ENCODE measurements around the gene SUN1. TPM values are rescaled to one million over a fixed set of nuclear protein-coding genes. Genes with fewer than 3 reads are reported as not detected.

SUN1 gene
- total RNA-seq, 4 donors from 2014 or later, result 243 to 263 (median 244) TPM

DNA sequence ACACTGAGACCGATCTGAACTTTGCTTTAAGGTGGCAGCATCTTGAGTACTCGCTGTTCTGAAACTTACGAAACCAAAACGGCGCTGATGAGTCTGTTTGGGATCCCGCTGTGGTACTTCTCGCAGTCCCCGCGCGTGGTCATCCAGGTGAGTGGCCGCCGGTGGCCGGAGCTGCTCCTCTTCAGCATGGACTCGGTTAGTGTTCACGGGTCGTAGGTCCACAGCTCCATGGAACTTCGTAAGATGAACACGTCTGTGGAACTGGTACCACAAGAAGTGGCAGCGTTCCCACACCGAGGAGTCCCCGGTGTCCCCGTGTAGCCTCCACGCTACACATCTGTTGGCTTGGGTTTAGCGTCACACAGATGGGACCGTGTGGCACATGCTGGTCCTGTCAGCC is 33.6 kb downstream of the SUN1 start:
- Histone ChIP-seq H3K4me1 (peaks cover 0 to 13% (median 3%) of the 10 kb centered on the region in 4 donors), H3K27ac (peak overlapping the region; percentile 51 to 83 (median 64)), H3K27me3 (no peaks in the 10 kb centered on the region), H3K36me3 (peaks cover 0 to 97% (median 17%) of the 10 kb centered on the region in 3 donors), H3K4me3 (no peak overlapping the region), H3K9me3 (no peaks in the 10 kb centered on the region)
- 92 to 96% methylated on average over 20 to 25 of the region's 25 CpGs for WGBS, 2 donors
- TF ChIP-seq POLR2A (IDR thresholded peaks at IDR 0.05) (no peak), EP300 (IDR thresholded peaks at IDR 0.05) (no peak)
- TF ChIP-seq, protein P1, sequence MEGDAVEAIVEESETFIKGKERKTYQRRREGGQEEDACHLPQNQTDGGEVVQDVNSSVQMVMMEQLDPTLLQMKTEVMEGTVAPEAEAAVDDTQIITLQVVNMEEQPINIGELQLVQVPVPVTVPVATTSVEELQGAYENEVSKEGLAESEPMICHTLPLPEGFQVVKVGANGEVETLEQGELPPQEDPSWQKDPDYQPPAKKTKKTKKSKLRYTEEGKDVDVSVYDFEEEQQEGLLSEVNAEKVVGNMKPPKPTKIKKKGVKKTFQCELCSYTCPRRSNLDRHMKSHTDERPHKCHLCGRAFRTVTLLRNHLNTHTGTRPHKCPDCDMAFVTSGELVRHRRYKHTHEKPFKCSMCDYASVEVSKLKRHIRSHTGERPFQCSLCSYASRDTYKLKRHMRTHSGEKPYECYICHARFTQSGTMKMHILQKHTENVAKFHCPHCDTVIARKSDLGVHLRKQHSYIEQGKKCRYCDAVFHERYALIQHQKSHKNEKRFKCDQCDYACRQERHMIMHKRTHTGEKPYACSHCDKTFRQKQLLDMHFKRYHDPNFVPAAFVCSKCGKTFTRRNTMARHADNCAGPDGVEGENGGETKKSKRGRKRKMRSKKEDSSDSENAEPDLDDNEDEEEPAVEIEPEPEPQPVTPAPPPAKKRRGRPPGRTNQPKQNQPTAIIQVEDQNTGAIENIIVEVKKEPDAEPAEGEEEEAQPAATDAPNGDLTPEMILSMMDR (IDR thresholded peaks at IDR 0.05), result no peak
- no peak for DNase-seq (ENCODE audit: low spot score in 2 of 2)

DNA sequence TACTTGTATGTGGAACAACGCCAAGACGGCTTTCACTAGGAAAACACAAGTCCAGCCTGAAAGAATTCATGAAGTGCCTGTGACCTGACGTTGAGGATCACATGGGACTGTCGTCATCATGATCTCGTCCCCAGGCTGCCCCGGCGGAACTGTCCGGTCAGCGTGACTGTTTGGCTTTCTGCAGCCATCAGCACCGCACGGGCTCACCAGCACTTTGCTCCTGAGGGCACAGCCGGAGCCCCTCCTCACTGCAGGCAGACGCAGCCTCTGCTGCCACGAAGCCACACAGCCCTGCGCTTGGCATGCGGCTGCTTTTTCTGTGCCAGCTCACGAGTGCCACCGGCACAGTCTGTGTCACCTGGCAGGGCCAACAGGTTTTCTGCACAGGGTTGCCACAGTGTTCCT is 34.7 kb downstream of the SUN1 start:
- H3K27me3 ChIP-seq, result no peaks in the 10 kb centered on the region
- peaks cover 0 to 97% (median 9%) of the 10 kb centered on the region in 3 donors for H3K36me3 ChIP-seq
- no peaks in the 10 kb centered on the region for H3K9me3 ChIP-seq
- peak in 1 of 2 donors; percentile 16 for TF ChIP-seq POLR2A (IDR thresholded peaks at IDR 0.05)
- peak; percentile 48 to 62 for TF ChIP-seq EP300 (IDR thresholded peaks at IDR 0.05)
- TF ChIP-seq, protein P1 (IDR thresholded peaks at IDR 0.05), result no peak
- H3K4me1 ChIP-seq, result peaks cover 0 to 13% (median 3%) of the 10 kb centered on the region in 4 donors
- H3K4me3 ChIP-seq, result no peak overlapping the region
- WGBS, 2 donors, result 44 to 73% methylated on average over 18 of the region's 18 CpGs
- peak overlapping the region in 3 of 4 donors; percentile 44 to 83 (median 74) for H3K27ac ChIP-seq
- DNase-seq (ENCODE audit: low spot score in 2 of 2), result peak; percentile 48 to 59

DNA sequence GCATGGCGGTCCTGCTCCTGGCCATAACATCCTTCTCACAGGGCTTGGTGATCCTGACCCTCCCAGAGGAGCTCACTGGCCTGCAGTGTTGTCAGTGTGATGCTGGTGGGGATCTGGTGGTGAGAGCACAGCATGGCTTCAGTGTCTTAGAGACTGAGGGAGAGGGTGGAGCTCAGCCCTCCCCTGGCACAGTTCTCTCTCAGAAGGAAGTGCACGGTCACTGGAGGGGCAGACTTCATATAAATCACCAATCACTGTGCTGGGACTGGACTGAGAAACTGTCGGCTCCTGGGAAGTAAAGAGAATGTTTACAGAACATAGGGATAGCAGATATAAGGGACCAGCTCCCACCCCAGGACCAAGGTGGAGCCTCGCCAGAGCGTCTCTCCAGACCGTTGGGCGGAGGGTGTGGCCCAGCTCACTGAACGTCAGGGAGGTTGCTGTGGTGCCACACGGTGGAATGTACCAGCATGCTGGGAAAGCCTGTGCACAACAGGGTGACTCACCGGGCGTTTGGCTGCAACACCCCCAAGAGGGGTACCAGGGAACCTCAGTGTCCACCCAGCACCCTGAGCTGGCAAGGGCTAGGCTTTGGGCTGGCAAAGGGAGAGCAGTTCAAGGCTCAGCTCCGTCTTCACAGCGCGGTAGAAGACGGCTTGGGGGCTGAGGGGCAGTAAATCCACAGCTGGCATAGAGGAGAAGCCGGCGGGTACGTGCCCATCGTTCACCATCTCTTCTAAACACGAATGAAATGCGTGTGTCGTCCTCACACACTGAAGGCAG is 35.3 kb downstream of the SUN1 start:
- 69 to 75% methylated on average over 20 to 22 of the region's 22 CpGs for WGBS, 2 donors
- peaks cover 0 to 97% (median 4%) of the 10 kb centered on the region in 3 donors for H3K36me3 ChIP-seq
- H3K27ac ChIP-seq, result peak overlapping the region; percentile 44 to 83 (median 60)
- no peak overlapping the region for H3K4me3 ChIP-seq
- no peaks in the 10 kb centered on the region for H3K27me3 ChIP-seq
- no peaks in the 10 kb centered on the region for H3K9me3 ChIP-seq
- H3K4me1 ChIP-seq, result peaks cover 0 to 13% (median 3%) of the 10 kb centered on the region in 4 donors
- TF ChIP-seq POLR2A (IDR thresholded peaks at IDR 0.05) (no peak), EP300 (IDR thresholded peaks at IDR 0.05) (no peak)
- TF ChIP-seq, protein P1 (IDR thresholded peaks at IDR 0.05), result no peak
- DNase-seq (ENCODE audit: low spot score in 2 of 2), result no peak

DNA sequence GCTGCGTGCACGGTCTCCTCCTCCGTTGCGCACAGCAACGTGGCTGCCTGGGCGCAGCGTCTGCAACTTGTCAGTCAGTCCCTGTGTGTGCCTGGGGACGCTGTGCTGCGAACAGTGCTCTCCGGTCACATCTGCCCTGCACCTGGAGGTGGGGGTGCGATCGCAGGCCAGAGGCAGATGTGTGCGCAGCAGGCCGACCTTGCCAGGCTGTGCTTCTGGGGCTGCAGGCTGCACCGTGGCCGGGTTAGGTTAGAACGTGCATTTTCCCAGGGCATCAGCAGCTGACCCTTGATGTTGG is 35.9 kb downstream of the SUN1 start:
- Histone ChIP-seq H3K4me3 (no peak overlapping the region), H3K36me3 (peaks cover 0 to 97% (median 4%) of the 10 kb centered on the region in 3 donors)
- 89% methylated on average over 7 to 16 of the region's 17 CpGs for WGBS, 2 donors

DNA sequence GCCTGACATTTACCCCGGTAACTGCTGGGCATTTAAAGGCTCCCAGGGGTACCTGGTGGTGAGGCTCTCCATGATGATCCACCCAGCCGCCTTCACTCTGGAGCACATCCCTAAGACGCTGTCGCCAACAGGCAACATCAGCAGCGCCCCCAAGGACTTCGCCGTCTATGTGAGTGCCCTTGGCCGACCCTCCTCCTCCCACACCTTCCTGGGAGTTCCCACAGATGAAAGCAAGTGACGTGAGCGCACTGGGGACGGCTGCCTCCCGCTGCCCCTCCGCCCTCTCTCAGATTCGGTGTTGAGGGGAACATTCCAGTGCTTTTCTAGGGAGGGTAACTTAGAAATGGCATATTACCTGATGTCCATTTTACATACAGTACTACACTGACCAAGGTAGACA is 37.1 kb downstream of the SUN1 start:
- WGBS, 2 donors, result 83 to 92% methylated on average over 14 of the region's 14 CpGs
- H3K27ac ChIP-seq, result peak overlapping the region in 2 of 4 donors; percentile 39 to 42
- peaks cover 0 to 85% (median 4%) of the 10 kb centered on the region in 3 donors for H3K36me3 ChIP-seq
- H3K4me1 ChIP-seq, result peaks cover 2 to 27% (median 9%) of the 10 kb centered on the region in 4 donors
- DNase-seq (ENCODE audit: low spot score in 2 of 2), result no peak
- no peak overlapping the region for H3K4me3 ChIP-seq
- H3K27me3 ChIP-seq, result no peaks in the 10 kb centered on the region
- TF ChIP-seq POLR2A (IDR thresholded peaks at IDR 0.05) (no peak), EP300 (IDR thresholded peaks at IDR 0.05) (no peak)
- TF ChIP-seq, protein P1 (IDR thresholded peaks at IDR 0.05), result no peak
- no peaks in the 10 kb centered on the region for H3K9me3 ChIP-seq

More for the DNA sequence above, 35.9 kb downstream of the SUN1 start:
- no peak for DNase-seq (ENCODE audit: low spot score in 2 of 2)
- TF ChIP-seq, protein P1 (IDR thresholded peaks at IDR 0.05), result no peak
- TF ChIP-seq POLR2A (IDR thresholded peaks at IDR 0.05) (no peak), EP300 (IDR thresholded peaks at IDR 0.05) (no peak)
- no peaks in the 10 kb centered on the region for H3K9me3 ChIP-seq
- H3K27ac ChIP-seq, result peak overlapping the region; percentile 44 to 83 (median 60)
- H3K27me3 ChIP-seq, result no peaks in the 10 kb centered on the region
- peaks cover 0 to 16% (median 3%) of the 10 kb centered on the region in 4 donors for H3K4me1 ChIP-seq
